Loucy (cell line): ENCODE results near the gene SPAG17.

Experiments used
- H2AFZ ChIP-seq: fragments of 200-600 bp; sonication (generic); 2 replicates; pipeline ENCODE4 v1.6.0; 2016; ENCODE audit warnings: antibody characterized with exemption, mild to moderate bottlenecking, low read length, moderate library complexity
- H3F3A ChIP-seq: fragments of 200-600 bp; 2 replicates; pipeline ENCODE4 v1.6.0; 2016; ENCODE audit warnings: antibody characterized with exemption, low read depth, mild to moderate bottlenecking
- H3K27me3 ChIP-seq: fragments of 200-600 bp; sonication (generic); 2 replicates; pipeline ENCODE4 v1.6.1; 2014; ENCODE audit warnings: low read length, mild to moderate bottlenecking; ENCODE audit not compliant: insufficient read depth, poor library complexity, severe bottlenecking
- H3K36me3 ChIP-seq: fragments of 200-600 bp; sonication (generic); 2 replicates; pipeline ENCODE4 v1.6.1; 2016; ENCODE audit warnings: low read length; ENCODE audit not compliant: insufficient read depth
- H3K4me1 ChIP-seq: fragments of 200-600 bp; sonication (generic); 2 replicates; pipeline ENCODE4 v1.5.1; 2014; ENCODE audit warnings: low read length, mild to moderate bottlenecking; ENCODE audit not compliant: insufficient read depth, poor library complexity, severe bottlenecking
- H3K4me2 ChIP-seq: fragments of 200-600 bp; sonication (generic); 2 replicates; pipeline ENCODE4 v1.6.0; 2014; ENCODE audit warnings: antibody characterized with exemption, low read length, low read depth, mild to moderate bottlenecking; ENCODE audit not compliant: poor library complexity, severe bottlenecking
- H3K4me3 ChIP-seq: fragments of 200-600 bp; sonication (generic); 2 replicates; pipeline ENCODE4 v1.5.1; 2014; ENCODE audit warnings: low read length, mild to moderate bottlenecking, mixed read lengths; ENCODE audit not compliant: poor library complexity, severe bottlenecking
- H3K79me2 ChIP-seq: fragments of 200-600 bp; sonication (generic); 2 replicates; pipeline ENCODE4 v1.6.1; 2014; ENCODE audit warnings: low read length; ENCODE audit not compliant: insufficient read depth
- H3K9ac ChIP-seq: fragments of 200-600 bp; sonication (generic); 2 replicates; pipeline ENCODE4 v1.6.0; 2014; ENCODE audit warnings: mild to moderate bottlenecking, low read depth, low read length, moderate library complexity; ENCODE audit not compliant: poor library complexity, severe bottlenecking
- H3K9me2 ChIP-seq: fragments of 200-600 bp; sonication (generic); replicated peaks from 2 replicates; pipeline ENCODE4 v1.6.1; 2016; ENCODE audit warnings: low read depth, low read length, mixed read lengths
- H3K9me3 ChIP-seq: fragments of 200-600 bp; sonication (generic); 2 replicates; pipeline ENCODE4 v1.6.1; 2014; ENCODE audit warnings: mild to moderate bottlenecking, antibody characterized with exemption, low read length, low read depth; ENCODE audit not compliant: insufficient read depth
- H4K20me1 ChIP-seq: fragments of 200-600 bp; sonication (generic); 2 replicates; pipeline ENCODE4 v1.6.0; 2014; ENCODE audit warnings: antibody characterized with exemption, low read length, mild to moderate bottlenecking; ENCODE audit not compliant: insufficient read depth, poor library complexity, severe bottlenecking
- CTCF ChIP-seq: fragments of 200-600 bp; sonication (generic); conservative IDR thresholded peaks from 2 replicates; pipeline ENCODE4 v1.5.1; 2014; ENCODE audit warnings: mild to moderate bottlenecking, antibody characterized with exemption, low read length
- EZH2phosphoT487 ChIP-seq: fragments of 200-600 bp; IDR thresholded peaks from 2 replicates; pipeline ENCODE4 v1.6.1; 2018; ENCODE audit warnings: antibody characterized with exemption, mild to moderate bottlenecking, moderate library complexity, borderline replicate concordance

The SPAG17 gene

GRCh38 chr1:118049981-118050380, 135.0 kb downstream of the SPAG17 start:
- H3K9ac ChIP-seq, result no peak overlapping the region
- H3K4me2 ChIP-seq, result no peak overlapping the region
- no peaks in the 10 kb centered on the region for H3K36me3 ChIP-seq
- H3K4me1 ChIP-seq, result no peaks in the 10 kb centered on the region
- H3K27me3 ChIP-seq, result no peaks in the 10 kb centered on the region
- TF ChIP-seq CTCF (no peak), EZH2phosphoT487 (no peak)
- H4K20me1 ChIP-seq, result no peaks in the 10 kb centered on the region
- H3F3A ChIP-seq, result no peaks in the 10 kb centered on the region
- no peaks in the 10 kb centered on the region for H3K79me2 ChIP-seq
- no peak overlapping the region for H2AFZ ChIP-seq
- no peaks in the 10 kb centered on the region for H3K9me3 ChIP-seq
- no peaks in the 10 kb centered on the region for H3K9me2 ChIP-seq
- no peak overlapping the region for H3K4me3 ChIP-seq

GRCh38 chr1:118047650-118048224, 137.3 kb downstream of the SPAG17 start:
- Histone ChIP-seq H3K36me3 (no peaks in the 10 kb centered on the region), H3K4me1 (no peaks in the 10 kb centered on the region), H3F3A (no peaks in the 10 kb centered on the region), H3K9me2 (no peaks in the 10 kb centered on the region), H3K9me3 (no peaks in the 10 kb centered on the region), H4K20me1 (no peaks in the 10 kb centered on the region), H2AFZ (no peak overlapping the region), H3K27me3 (no peaks in the 10 kb centered on the region), H3K9ac (no peak overlapping the region), H3K79me2 (no peaks in the 10 kb centered on the region), H3K4me2 (no peak overlapping the region), H3K4me3 (no peak overlapping the region)
- TF ChIP-seq EZH2phosphoT487, result no peak
- TF ChIP-seq CTCF, result no peak

- H3K9ac ChIP-seq, result no peak overlapping the region
- H2AFZ ChIP-seq, result no peak overlapping the region
- H3K4me1 ChIP-seq, result no peaks in the 10 kb centered on the region
- no peak overlapping the region for H3K4me3 ChIP-seq
- no peak overlapping the region for H3K4me2 ChIP-seq
- no peaks in the 10 kb centered on the region for H3K9me3 ChIP-seq
- H3F3A ChIP-seq, result no peaks in the 10 kb centered on the region
- no peaks in the 10 kb centered on the region for H4K20me1 ChIP-seq
- H3K27me3 ChIP-seq, result no peaks in the 10 kb centered on the region
- no peaks in the 10 kb centered on the region for H3K9me2 ChIP-seq
- TF ChIP-seq EZH2phosphoT487, result no peak
- H3K79me2 ChIP-seq, result no peaks in the 10 kb centered on the region
- H3K36me3 ChIP-seq, result no peaks in the 10 kb centered on the region
Measured at GRCh38 chr1:118047006-118047649, 137.9 kb downstream of the SPAG17 start.

- TF ChIP-seq EZH2phosphoT487, result no peak
- no peaks in the 10 kb centered on the region for H3K4me1 ChIP-seq
Measured at GRCh38 chr1:118043624-118044023, 141.4 kb downstream of the SPAG17 start.

More at GRCh38 chr1:118043624-118044023, 141.4 kb downstream of the SPAG17 start:
- Histone ChIP-seq H3K79me2 (no peaks in the 10 kb centered on the region), H3F3A (no peaks in the 10 kb centered on the region), H3K36me3 (no peaks in the 10 kb centered on the region), H3K9me3 (no peaks in the 10 kb centered on the region), H2AFZ (no peak overlapping the region), H3K4me2 (no peak overlapping the region), H4K20me1 (no peaks in the 10 kb centered on the region), H3K9ac (no peak overlapping the region), H3K27me3 (no peaks in the 10 kb centered on the region), H3K9me2 (no peaks in the 10 kb centered on the region), H3K4me3 (no peak overlapping the region)
